GM23248 (cell line): Measurements from ENCODE around the gene CA5A. TPM values are rescaled to one million over a fixed set of nuclear protein-coding genes. Genes with fewer than 3 reads are reported as not detected.

Experiments used
- DNase-seq: peaks from one replicate; pipeline ENCODE4 v3.0.0-alpha.2; 2015
- H2AFZ ChIP-seq: fragments of 200-600 bp; sonication (generic); 2 replicates; pipeline ENCODE4 v1.6.1; 2016; ENCODE audit warnings: antibody characterized with exemption
- H3F3A ChIP-seq: fragments of 200-600 bp; sonication (generic); 2 replicates; pipeline ENCODE4 v1.6.1; 2016; ENCODE audit warnings: mild to moderate bottlenecking, antibody characterized with exemption, mixed run types; ENCODE audit not compliant: insufficient read depth
- H3K27ac ChIP-seq: fragments of 200-600 bp; sonication (generic); 2 replicates; pipeline ENCODE4 v1.5.1; 2016; ENCODE audit warnings: mild to moderate bottlenecking
- H3K27me3 ChIP-seq: fragments of 200-600 bp; sonication (generic); replicated peaks from 2 replicates; pipeline ENCODE4 v1.6.1; 2016; ENCODE audit warnings: mild to moderate bottlenecking; ENCODE audit not compliant: insufficient read depth
- H3K36me3 ChIP-seq: fragments of 200-600 bp; sonication (generic); 2 replicates; pipeline ENCODE4 v1.6.1; 2016; ENCODE audit warnings: low read depth, mild to moderate bottlenecking
- H3K4me1 ChIP-seq: fragments of 200-600 bp; sonication (generic); 2 replicates; pipeline ENCODE4 v1.6.1; 2016; ENCODE audit warnings: mild to moderate bottlenecking; ENCODE audit not compliant: insufficient read depth
- H3K4me2 ChIP-seq: fragments of 200-600 bp; sonication (generic); one replicate; pipeline ENCODE4 v1.6.1; 2016; ENCODE audit warnings: mild to moderate bottlenecking; ENCODE audit not compliant: unreplicated experiment
- H3K4me3 ChIP-seq: fragments of 200-600 bp; sonication (generic); 2 replicates; pipeline ENCODE4 v1.5.1; 2016; ENCODE audit warnings: mild to moderate bottlenecking
- H3K79me2 ChIP-seq: fragments of 200-600 bp; sonication (generic); 2 replicates; pipeline ENCODE4 v1.6.1; 2016; ENCODE audit warnings: mild to moderate bottlenecking; ENCODE audit not compliant: insufficient read depth
- H3K9ac ChIP-seq: fragments of 200-600 bp; sonication (generic); 2 replicates; pipeline ENCODE4 v1.6.1; 2016; ENCODE audit warnings: mild to moderate bottlenecking
- H3K9me2 ChIP-seq: fragments of 200-600 bp; sonication (generic); 2 replicates; pipeline ENCODE4 v1.6.1; 2016; ENCODE audit warnings: mixed run types, mild to moderate bottlenecking, moderate library complexity; ENCODE audit not compliant: insufficient read depth
- H3K9me3 ChIP-seq: fragments of 200-600 bp; sonication (generic); one replicate; pipeline ENCODE4 v1.6.1; 2017; ENCODE audit warnings: low read depth
- H4K20me1 ChIP-seq: fragments of 200-600 bp; sonication (generic); 2 replicates; pipeline ENCODE4 v1.6.0; 2016; ENCODE audit not compliant: insufficient read depth
- EZH2 ChIP-seq: fragments of 200-600 bp; sonication (generic); IDR thresholded peaks from 2 replicates; pipeline ENCODE4 v1.6.1; 2018; ENCODE audit warnings: antibody characterized with exemption, mild to moderate bottlenecking; ENCODE audit not compliant: insufficient read depth, poor library complexity, severe bottlenecking
- EZH2phosphoT487 ChIP-seq: fragments of 200-600 bp; sonication (generic); IDR thresholded peaks from 2 replicates; pipeline ENCODE4 v1.6.1; 2018; ENCODE audit warnings: antibody characterized with exemption, moderate library complexity, mild to moderate bottlenecking, low read depth; ENCODE audit not compliant: insufficient read depth
- WGBS, 2 experiments: methylation state at CpG; one replicate each; pipeline ENCODE4 v1.1.6; 2015 to 2017; ENCODE audit warnings: low lambda C conversion rate in 2 of 2, low coverage in 1 of 2; ENCODE audit errors: missing lambda C conversion rate in 2 of 2; 5-methylcytosine and 5-hydroxymethylcytosine counted together
- in situ Hi-C: fragments of 300-500 bp; cut with MboI; formaldehyde crosslinking; loops from 2 replicates; pipeline ENCODE4 v1.15.0; 2020
- polyA plus RNA-seq: library from polyadenylated mRNA; unstranded; fragments of >200 nt; fragmentation: Nextera tagmentation; extraction: Ambion mirVana; gene quantifications from 2 replicates; pipeline ENCODE4 v1.2.1, GENCODE V29; 2016
- total RNA-seq: library from RNA; depleted of rRNA; stranded (reverse); fragments of >200 nt; shearing (Covaris generic); gene quantifications from 2 replicates; pipeline ENCODE4 v1.2.3, GENCODE V29; 2014

The CA5A gene
- total and polyA plus RNA-seq, 2 experiments from 2014 or later, result not detected

DNA sequence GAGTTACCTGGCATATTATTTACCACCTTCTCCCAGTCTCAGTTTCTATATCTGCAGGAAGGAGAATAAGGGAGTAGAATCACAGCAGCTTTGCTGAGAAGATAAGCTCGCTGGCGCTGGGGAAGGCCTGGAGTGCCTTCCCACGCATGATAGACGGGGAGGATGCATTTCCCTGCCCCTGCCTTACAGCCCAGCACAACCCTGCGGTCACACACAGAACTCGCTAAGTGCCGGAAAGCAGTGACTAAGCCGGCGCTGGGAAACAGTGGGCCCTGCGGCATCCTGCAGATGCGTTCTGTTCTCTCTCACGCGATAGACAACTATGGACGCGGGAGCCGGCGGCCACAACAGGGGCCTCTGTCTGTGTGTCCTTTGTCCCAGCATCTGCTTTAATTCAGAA, 4.8 kb downstream of the CA5A start:
- H3K79me2 ChIP-seq, result no peaks in the 10 kb centered on the region
- TF ChIP-seq EZH2 (no peak), EZH2phosphoT487 (no peak)
- DNase-seq, result no peak
- H3K9ac ChIP-seq, result no peak overlapping the region
- H2AFZ ChIP-seq, result no peak overlapping the region
- H3K27ac ChIP-seq, result no peak overlapping the region
- no peak overlapping the region for H3K4me2 ChIP-seq
- WGBS, 2 experiments, result 92 to 94% methylated on average over 17 of the region's 17 CpGs
- no peaks in the 10 kb centered on the region for H3F3A ChIP-seq
- H4K20me1 ChIP-seq, result no peaks in the 10 kb centered on the region
- no peaks in the 10 kb centered on the region for H3K9me3 ChIP-seq
- no peaks in the 10 kb centered on the region for H3K36me3 ChIP-seq
- no peaks in the 10 kb centered on the region for H3K27me3 ChIP-seq
- no peaks in the 10 kb centered on the region for H3K4me1 ChIP-seq
- in situ Hi-C loops, result no loop called here
- no peak overlapping the region for H3K4me3 ChIP-seq
- no peaks in the 10 kb centered on the region for H3K9me2 ChIP-seq

DNA sequence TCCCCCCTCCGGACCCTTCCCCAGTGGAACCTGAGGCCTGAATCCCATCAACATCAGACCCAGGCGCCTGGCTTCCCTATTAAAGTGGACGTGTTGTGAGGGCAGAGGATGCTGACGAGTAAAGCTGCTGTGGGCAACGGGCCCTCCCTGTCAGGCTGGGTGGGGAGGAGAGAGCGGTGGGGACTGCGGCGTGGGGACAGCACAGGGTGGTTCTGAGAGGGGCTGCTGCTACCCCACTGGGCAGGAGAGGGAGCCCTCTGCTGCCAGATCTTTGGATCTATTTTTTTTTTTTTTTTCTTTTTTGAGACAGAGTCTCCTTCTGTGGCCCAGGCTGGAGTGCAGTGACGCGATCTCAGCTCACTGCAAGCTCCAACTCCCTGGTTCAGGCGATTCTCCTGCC, 5.9 kb downstream of the CA5A start:
- WGBS, 2 experiments, result 44 to 50% methylated on average over 11 of the region's 11 CpGs
- in situ Hi-C loops, result no loop called here
- peak; percentile 36 for DNase-seq
- Histone ChIP-seq H3K27ac (no peak overlapping the region), H3K4me2 (no peak overlapping the region), H3K9me3 (no peaks in the 10 kb centered on the region), H2AFZ (no peak overlapping the region; the same call in 1 of the 2 replicates), H3K4me3 (no peak overlapping the region), H3K79me2 (no peaks in the 10 kb centered on the region), H4K20me1 (no peaks in the 10 kb centered on the region), H3K27me3 (no peaks in the 10 kb centered on the region), H3F3A (no peaks in the 10 kb centered on the region), H3K9ac (no peak overlapping the region), H3K36me3 (no peaks in the 10 kb centered on the region), H3K4me1 (no peaks in the 10 kb centered on the region), H3K9me2 (no peaks in the 10 kb centered on the region)
- TF ChIP-seq EZH2 (no peak), EZH2phosphoT487 (no peak)

DNA sequence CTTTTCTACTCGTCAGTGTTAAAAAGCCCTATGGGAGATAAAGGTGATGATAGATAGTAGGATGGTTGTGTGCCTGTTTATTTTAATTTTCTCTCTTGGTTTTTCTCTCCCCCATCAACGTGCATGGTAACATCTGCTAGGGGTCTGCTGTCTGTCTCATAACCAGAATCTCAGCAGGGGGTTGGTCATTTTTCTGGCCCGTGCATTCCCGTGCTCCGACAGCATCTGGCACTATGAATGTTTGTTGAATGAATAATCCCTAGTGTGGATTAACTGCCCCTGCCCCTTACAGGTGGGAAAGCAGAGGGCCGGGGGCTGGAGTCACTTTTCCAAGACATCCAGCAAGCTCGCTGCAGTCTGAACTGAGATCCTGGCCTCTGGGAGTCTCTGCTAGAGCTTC, 6.3 kb downstream of the CA5A start:
- DNase-seq, result no peak
- H3K79me2 ChIP-seq, result no peaks in the 10 kb centered on the region
- no peaks in the 10 kb centered on the region for H4K20me1 ChIP-seq
- no peaks in the 10 kb centered on the region for H3K27me3 ChIP-seq
- H3K4me3 ChIP-seq, result no peak overlapping the region
- no peak overlapping the region; the same call in 1 of the 2 replicates for H2AFZ ChIP-seq
- H3K4me1 ChIP-seq, result no peaks in the 10 kb centered on the region
- in situ Hi-C loops, result no loop called here
- 33 to 35% methylated on average over 7 of the region's 7 CpGs for WGBS, 2 experiments
- H3K9ac ChIP-seq, result no peak overlapping the region
- no peaks in the 10 kb centered on the region for H3F3A ChIP-seq
- H3K9me2 ChIP-seq, result no peaks in the 10 kb centered on the region
- H3K9me3 ChIP-seq, result no peaks in the 10 kb centered on the region
- TF ChIP-seq EZH2, result no peak
- no peak for TF ChIP-seq EZH2phosphoT487
- no peaks in the 10 kb centered on the region for H3K36me3 ChIP-seq
- no peak overlapping the region for H3K27ac ChIP-seq
- H3K4me2 ChIP-seq, result no peak overlapping the region

DNA sequence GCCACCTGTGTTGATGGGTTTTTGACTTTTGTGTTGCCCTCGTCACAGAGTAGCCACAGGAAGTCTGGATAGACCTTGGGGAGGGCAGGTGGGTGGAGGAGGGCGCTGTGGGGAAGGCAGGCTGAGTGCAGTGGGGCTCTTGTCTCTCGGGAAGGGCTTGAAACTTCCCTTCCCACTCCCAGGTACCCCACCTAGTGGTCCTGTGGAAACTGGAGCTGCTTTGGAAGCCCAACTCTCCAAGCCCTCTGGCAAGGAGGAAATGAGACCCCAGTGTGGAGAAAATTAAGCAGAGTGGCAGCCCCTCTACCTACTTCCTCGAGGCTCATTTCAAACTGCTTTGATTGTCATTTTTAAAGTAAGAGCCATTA, 9.2 kb downstream of the CA5A start:
- Histone ChIP-seq H3K4me2 (no peak overlapping the region), H3K27me3 (no peaks in the 10 kb centered on the region), H3K27ac (no peak overlapping the region), H3K4me1 (no peaks in the 10 kb centered on the region), H4K20me1 (no peaks in the 10 kb centered on the region), H3K36me3 (no peaks in the 10 kb centered on the region), H3F3A (no peaks in the 10 kb centered on the region), H3K9me2 (no peaks in the 10 kb centered on the region), H2AFZ (no peak overlapping the region), H3K9me3 (no peaks in the 10 kb centered on the region), H3K79me2 (no peaks in the 10 kb centered on the region), H3K9ac (no peak overlapping the region), H3K4me3 (no peak overlapping the region)
- no peak for DNase-seq
- in situ Hi-C loops, result no loop called here
- 33 to 34% methylated on average over 4 of the region's 4 CpGs for WGBS, 2 experiments
- no peak for TF ChIP-seq EZH2
- TF ChIP-seq EZH2phosphoT487, result no peak
